Measurements from ENCODE around the gene SAPCD1.

Gene SAPCD1

DNA sequence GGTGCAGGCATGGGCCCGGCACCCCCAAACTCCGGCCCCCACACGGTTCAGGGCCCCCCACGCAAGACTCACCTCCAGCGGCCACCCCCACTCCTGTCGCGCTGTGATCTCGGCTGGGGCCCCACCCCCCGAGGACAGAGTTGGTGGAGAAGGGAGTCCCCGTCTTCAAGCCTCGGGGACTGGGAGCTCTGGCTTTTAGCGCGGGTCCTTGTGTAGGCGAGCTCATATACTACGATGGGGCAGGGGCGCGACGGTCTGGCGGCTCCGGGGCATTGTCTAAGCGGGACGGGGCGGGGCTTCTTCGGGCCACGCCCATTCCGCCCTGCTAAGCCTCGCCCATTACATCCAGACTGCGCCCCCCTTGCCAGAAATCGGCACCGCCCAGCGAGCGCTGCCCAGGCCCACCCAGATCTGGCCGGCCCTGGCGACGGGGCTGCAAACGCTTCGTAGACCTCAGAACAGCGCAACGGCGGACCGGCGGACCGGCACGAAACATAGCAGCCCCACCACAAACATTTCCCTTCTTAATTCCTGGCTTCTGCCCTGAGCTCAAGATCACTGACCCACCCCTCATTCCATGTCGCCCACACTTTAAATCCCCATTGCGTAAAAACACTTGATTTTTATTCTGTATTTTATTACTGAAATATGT, 32.4 kb upstream of the SAPCD1 start:
- H3K36me3 ChIP-seq (ENCODE audit: control insufficient read depth, insufficient read depth, low read length): peaks cover 49% of the 10 kb centered on the region
- H3K4me1 ChIP-seq (ENCODE audit: control insufficient read depth, insufficient read depth, low read length): peaks cover 8% of the 10 kb centered on the region
- H3K4me3 ChIP-seq (ENCODE audit: insufficient read depth, low read depth, low read length): peak overlapping the region; percentile 93
- WGBS, 2 experiments: 3 to 4% methylated on average over 46 of the region's 46 CpGs
- H3K27me3 ChIP-seq (ENCODE audit: control insufficient read depth, insufficient read depth, low read length, poor library complexity, severe bottlenecking): no peaks in the 10 kb centered on the region
- no peaks in the 10 kb centered on the region for H3K9me3 ChIP-seq (ENCODE audit: control insufficient read depth, low read length)
- H3K27ac ChIP-seq (ENCODE audit: insufficient read depth, low read depth, low read length, poor library complexity, severe bottlenecking): peak overlapping the region; percentile 86

DNA sequence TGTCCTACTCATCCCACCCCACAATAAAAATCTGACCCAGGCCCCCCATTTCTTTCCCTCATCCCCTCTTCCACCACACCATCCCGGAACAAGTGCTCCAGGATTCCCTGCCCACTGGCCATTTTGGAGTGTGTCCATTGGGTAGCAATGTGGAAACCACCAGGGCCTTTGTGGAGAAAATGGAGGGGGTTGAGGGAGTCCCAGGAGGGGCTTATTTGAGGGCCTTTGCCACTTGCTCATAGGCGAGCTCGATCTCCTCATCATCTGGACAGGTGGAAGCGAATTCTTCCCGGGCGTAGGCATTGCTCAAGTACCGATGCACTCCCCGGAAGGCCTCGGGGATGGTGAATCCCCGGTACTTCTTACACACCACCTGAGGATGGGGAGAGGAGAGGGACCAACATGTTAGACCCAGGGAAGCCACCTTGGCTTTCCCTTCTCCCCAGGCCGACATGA, 31.8 kb upstream of the SAPCD1 start:
- 90% methylated on average over 11 of the region's 11 CpGs for WGBS, 2 experiments
- Histone ChIP-seq H3K27me3 (ENCODE audit: control insufficient read depth, insufficient read depth, low read length, poor library complexity, severe bottlenecking) (no peaks in the 10 kb centered on the region), H3K27ac (ENCODE audit: insufficient read depth, low read depth, low read length, poor library complexity, severe bottlenecking) (no peak overlapping the region), H3K9me3 (ENCODE audit: control insufficient read depth, low read length) (no peaks in the 10 kb centered on the region), H3K4me1 (ENCODE audit: control insufficient read depth, insufficient read depth, low read length) (peaks cover 8% of the 10 kb centered on the region), H3K4me3 (ENCODE audit: insufficient read depth, low read depth, low read length) (no peak overlapping the region), H3K36me3 (ENCODE audit: control insufficient read depth, insufficient read depth, low read length) (peaks cover 48% of the 10 kb centered on the region)

DNA sequence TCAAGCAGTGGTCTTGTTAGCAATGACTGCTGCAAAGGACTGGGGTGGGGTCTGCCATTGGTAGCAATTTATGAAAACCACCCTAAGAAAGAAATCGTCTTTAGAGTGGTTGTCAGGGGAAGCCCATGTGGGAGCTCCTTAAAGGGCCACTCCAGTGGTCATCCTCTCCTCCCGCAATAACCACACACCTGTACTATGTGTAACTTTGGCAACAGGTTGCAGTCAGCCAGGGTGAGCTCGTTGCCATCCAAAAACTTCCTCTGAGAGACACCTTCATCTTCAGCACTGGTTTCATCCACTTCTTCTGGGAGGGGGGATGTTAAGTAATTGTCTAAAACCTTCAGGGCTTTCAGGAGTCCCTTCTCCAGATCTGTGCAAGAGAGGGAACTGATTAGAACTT, 30.4 kb upstream of the SAPCD1 start:
- H3K27ac ChIP-seq (ENCODE audit: insufficient read depth, low read depth, low read length, poor library complexity, severe bottlenecking): no peak overlapping the region
- H3K9me3 ChIP-seq (ENCODE audit: control insufficient read depth, low read length): no peaks in the 10 kb centered on the region
- no peak overlapping the region for H3K4me3 ChIP-seq (ENCODE audit: insufficient read depth, low read depth, low read length)
- peaks cover 14% of the 10 kb centered on the region for H3K4me1 ChIP-seq (ENCODE audit: control insufficient read depth, insufficient read depth, low read length)
- peaks cover 35% of the 10 kb centered on the region for H3K36me3 ChIP-seq (ENCODE audit: control insufficient read depth, insufficient read depth, low read length)
- H3K27me3 ChIP-seq (ENCODE audit: control insufficient read depth, insufficient read depth, low read length, poor library complexity, severe bottlenecking): no peaks in the 10 kb centered on the region
- 84 to 88% methylated on average over 3 of the region's 3 CpGs for WGBS, 2 experiments

DNA sequence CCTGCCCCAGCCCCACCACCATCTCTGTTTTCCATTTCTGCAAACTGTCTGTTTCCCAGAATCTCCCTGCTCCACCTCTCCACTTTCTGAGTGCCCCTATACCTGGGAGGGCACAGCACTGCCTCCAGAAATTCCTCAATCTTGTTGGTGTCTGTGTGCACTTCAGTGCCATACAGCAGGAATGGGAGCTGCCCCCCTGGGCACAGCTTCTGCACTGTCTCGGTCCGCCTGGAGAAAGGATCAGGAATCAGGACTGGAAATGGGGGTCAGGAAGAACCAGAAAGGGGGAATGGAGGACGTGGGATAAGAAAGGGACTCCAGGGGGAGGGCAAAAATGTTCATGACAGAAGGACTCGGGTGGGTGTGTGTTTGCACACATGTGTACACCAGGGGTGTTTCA, 28.7 kb upstream of the SAPCD1 start:
- no peak overlapping the region for H3K27ac ChIP-seq (ENCODE audit: insufficient read depth, low read depth, low read length, poor library complexity, severe bottlenecking)
- no peak overlapping the region for H3K4me3 ChIP-seq (ENCODE audit: insufficient read depth, low read depth, low read length)
- H3K4me1 ChIP-seq (ENCODE audit: control insufficient read depth, insufficient read depth, low read length): peaks cover 29% of the 10 kb centered on the region
- 94% methylated on average over 4 of the region's 4 CpGs for WGBS, 2 experiments
- no peaks in the 10 kb centered on the region for H3K27me3 ChIP-seq (ENCODE audit: control insufficient read depth, insufficient read depth, low read length, poor library complexity, severe bottlenecking)
- no peaks in the 10 kb centered on the region for H3K9me3 ChIP-seq (ENCODE audit: control insufficient read depth, low read length)
- H3K36me3 ChIP-seq (ENCODE audit: control insufficient read depth, insufficient read depth, low read length): peaks cover 25% of the 10 kb centered on the region

GRCh38 chr6:31734247-31734820, 28.1 kb upstream of the SAPCD1 start:
- no peaks in the 10 kb centered on the region for H3K27me3 ChIP-seq (ENCODE audit: control insufficient read depth, insufficient read depth, low read length, poor library complexity, severe bottlenecking)
- 16 to 18% methylated on average over 2 of the region's 2 CpGs for WGBS, 2 experiments
- H3K4me3 ChIP-seq (ENCODE audit: insufficient read depth, low read depth, low read length): peak overlapping the region; percentile 68
- peaks cover 25% of the 10 kb centered on the region for H3K36me3 ChIP-seq (ENCODE audit: control insufficient read depth, insufficient read depth, low read length)
- H3K9me3 ChIP-seq (ENCODE audit: control insufficient read depth, low read length): no peaks in the 10 kb centered on the region
- H3K4me1 ChIP-seq (ENCODE audit: control insufficient read depth, insufficient read depth, low read length): peaks cover 34% of the 10 kb centered on the region
- H3K27ac ChIP-seq (ENCODE audit: insufficient read depth, low read depth, low read length, poor library complexity, severe bottlenecking): no peak overlapping the region

DNA sequence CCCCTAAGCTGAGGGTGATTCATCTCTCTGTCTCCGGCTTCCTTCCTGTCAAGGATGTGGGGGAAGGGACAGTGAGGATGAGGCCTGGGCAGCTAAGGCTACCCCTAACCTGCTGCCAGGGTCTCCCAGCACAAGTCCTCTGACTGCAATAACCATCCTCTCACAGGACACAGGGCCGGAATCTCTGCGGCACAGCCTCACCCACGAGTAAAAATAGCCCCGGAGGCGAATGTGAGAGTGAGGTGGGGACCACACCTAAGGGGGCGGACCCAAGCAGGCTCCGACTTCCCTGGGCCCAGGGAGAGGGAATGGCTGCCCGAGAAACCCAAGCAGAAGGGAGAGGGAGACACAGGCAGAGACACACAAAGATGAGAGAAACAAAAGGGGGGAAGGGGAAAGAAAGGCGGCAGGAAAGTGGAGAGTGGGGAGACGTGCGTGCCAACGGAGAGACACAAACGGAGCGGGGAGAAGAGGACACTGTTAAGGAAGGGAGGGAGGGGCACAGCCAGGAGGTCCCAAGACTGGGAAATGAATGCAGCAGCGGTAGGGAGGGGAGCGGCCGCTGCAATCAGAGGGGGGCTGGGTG, 27.5 kb upstream of the SAPCD1 start:
- Histone ChIP-seq H3K9me3 (ENCODE audit: control insufficient read depth, low read length) (no peaks in the 10 kb centered on the region), H3K4me1 (ENCODE audit: control insufficient read depth, insufficient read depth, low read length) (peaks cover 34% of the 10 kb centered on the region), H3K27me3 (ENCODE audit: control insufficient read depth, insufficient read depth, low read length, poor library complexity, severe bottlenecking) (no peaks in the 10 kb centered on the region), H3K27ac (ENCODE audit: insufficient read depth, low read depth, low read length, poor library complexity, severe bottlenecking) (no peak overlapping the region), H3K4me3 (ENCODE audit: insufficient read depth, low read depth, low read length) (peak overlapping the region; percentile 68), H3K36me3 (ENCODE audit: control insufficient read depth, insufficient read depth, low read length) (peaks cover 25% of the 10 kb centered on the region)
- 2% methylated on average over 18 of the region's 18 CpGs for WGBS, 2 experiments

GRCh38 chr6:31736021-31736767, 26.3 kb upstream of the SAPCD1 start, which contains the start of gene CLIC1:
Gene CLIC1 (minus strand): TSS chr6:31736530. CDS start chr6:31736300, 230 bp downstream.
- Histone ChIP-seq H3K9me3 (ENCODE audit: control insufficient read depth, low read length) (no peaks in the 10 kb centered on the region), H3K27ac (ENCODE audit: insufficient read depth, low read depth, low read length, poor library complexity, severe bottlenecking) (peak within 1 kb of the TSS; percentile 91), H3K4me3 (ENCODE audit: insufficient read depth, low read depth, low read length) (peak within 1 kb of the TSS; percentile 68), H3K36me3 (ENCODE audit: control insufficient read depth, insufficient read depth, low read length) (peaks cover 25% of the 10 kb centered on the region), H3K4me1 (ENCODE audit: control insufficient read depth, insufficient read depth, low read length) (peaks cover 34% of the 10 kb centered on the region), H3K27me3 (ENCODE audit: control insufficient read depth, insufficient read depth, low read length, poor library complexity, severe bottlenecking) (no peaks in the 10 kb centered on the region)
- WGBS, 2 experiments: 0 to 1% methylated on average over 24 of the region's 24 CpGs

DNA sequence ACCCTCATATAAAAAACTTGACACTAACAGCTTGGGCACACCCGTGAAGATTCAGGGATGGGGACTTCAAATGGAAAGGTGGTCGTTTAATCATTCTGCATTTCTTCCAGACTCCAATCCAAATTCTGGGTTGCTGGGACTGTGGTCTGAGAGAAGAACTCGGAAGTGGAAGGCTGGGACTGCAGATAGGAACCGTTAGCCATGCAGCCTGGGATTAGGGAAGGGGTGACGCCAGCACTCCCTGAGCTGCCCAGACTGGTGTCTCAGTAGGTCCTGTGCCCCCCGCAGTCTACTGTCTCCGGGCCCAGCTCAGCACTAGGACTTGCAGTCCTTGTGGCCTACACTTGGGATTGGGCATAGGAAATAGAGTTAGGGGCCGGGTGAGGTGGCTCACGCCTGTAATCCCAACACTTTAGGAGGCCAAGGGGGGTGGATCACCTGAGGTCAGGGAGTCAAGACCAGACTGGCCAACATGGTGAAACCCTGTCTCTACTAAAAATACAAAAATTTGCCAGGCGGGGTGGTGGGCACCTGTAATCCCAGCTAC, 25.6 kb upstream of the SAPCD1 start:
- peaks cover 20% of the 10 kb centered on the region for H3K36me3 ChIP-seq (ENCODE audit: control insufficient read depth, insufficient read depth, low read length)
- peaks cover 34% of the 10 kb centered on the region for H3K4me1 ChIP-seq (ENCODE audit: control insufficient read depth, insufficient read depth, low read length)
- H3K4me3 ChIP-seq (ENCODE audit: insufficient read depth, low read depth, low read length): peak overlapping the region; percentile 68
- WGBS, 2 experiments: 38 to 41% methylated on average over 10 of the region's 10 CpGs
- H3K27me3 ChIP-seq (ENCODE audit: control insufficient read depth, insufficient read depth, low read length, poor library complexity, severe bottlenecking): no peaks in the 10 kb centered on the region
- no peaks in the 10 kb centered on the region for H3K9me3 ChIP-seq (ENCODE audit: control insufficient read depth, low read length)
- peak overlapping the region; percentile 91 for H3K27ac ChIP-seq (ENCODE audit: insufficient read depth, low read depth, low read length, poor library complexity, severe bottlenecking)

DNA sequence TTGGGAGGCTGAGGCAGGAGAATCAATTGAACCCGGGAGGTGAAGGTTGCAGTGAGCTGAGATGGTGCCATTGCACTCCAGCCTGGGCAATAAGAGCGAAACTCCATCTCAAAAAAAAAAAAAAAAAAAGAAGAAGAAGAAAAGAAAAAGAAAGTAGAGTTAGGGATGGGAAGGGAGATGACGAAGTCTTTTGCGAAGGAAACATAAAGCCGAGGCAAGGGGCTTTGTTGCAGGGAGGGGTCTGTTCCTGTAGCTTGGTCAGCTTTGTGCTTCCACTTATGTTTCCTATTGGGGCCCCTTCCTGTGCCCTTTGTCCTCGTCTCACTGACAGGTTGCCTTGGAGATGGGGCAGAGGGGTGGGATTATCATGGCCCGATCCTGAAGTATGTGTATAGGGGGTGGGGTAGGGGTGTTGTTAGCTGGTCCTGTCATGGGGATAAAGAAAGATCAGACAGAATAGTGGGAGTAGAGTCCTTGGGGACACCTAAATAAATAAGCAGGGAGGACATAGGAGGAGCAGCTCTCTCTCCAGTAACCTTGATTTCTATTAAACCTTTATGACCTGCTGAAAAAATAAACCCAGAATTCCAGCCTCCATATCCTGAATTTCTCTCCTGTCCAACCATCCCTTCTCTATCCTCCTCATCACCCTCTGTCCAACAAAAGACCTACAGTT, 25.0 kb upstream of the SAPCD1 start:
- Histone ChIP-seq H3K9me3 (ENCODE audit: control insufficient read depth, low read length) (no peaks in the 10 kb centered on the region), H3K4me3 (ENCODE audit: insufficient read depth, low read depth, low read length) (peak overlapping the region; percentile 11), H3K4me1 (ENCODE audit: control insufficient read depth, insufficient read depth, low read length) (peaks cover 34% of the 10 kb centered on the region), H3K27ac (ENCODE audit: insufficient read depth, low read depth, low read length, poor library complexity, severe bottlenecking) (peak overlapping the region; percentile 91), H3K36me3 (ENCODE audit: control insufficient read depth, insufficient read depth, low read length) (peaks cover 15% of the 10 kb centered on the region), H3K27me3 (ENCODE audit: control insufficient read depth, insufficient read depth, low read length, poor library complexity, severe bottlenecking) (no peaks in the 10 kb centered on the region)
- WGBS, 2 experiments: 31 to 33% methylated on average over 7 of the region's 7 CpGs

Measured in ectodermal cell (in vitro differentiated cells).